ENCODE results near the gene CALHM1. TPM values are rescaled to one million over a fixed set of nuclear protein-coding genes. Genes with fewer than 3 reads are reported as not detected.
"Not testable (repeated sequence)": the region's sequence is repeated elsewhere in the genome, so short reads cannot be mapped to it uniquely, and the experiment has no call there.

Gene CALHM1
- total and polyA plus RNA-seq, 8 donors: 0.16 TPM; not detected in 7

GRCh38 chr10:103493362-103493915 lies 34.7 kb upstream of the CALHM1 start, which contains the start of gene NEURL1:
NEURL1 (plus strand) TSS chr10:103493705; CDS start chr10:103494388, 683 bp downstream.
- FAIRE-seq: no peak

GRCh38 chr10:103492655-103493261 lies 34.1 kb upstream of the CALHM1 start:
- TF ChIP-seq CTCF (IDR thresholded peaks at IDR 0.05): no peak
- Histone ChIP-seq H3K4me3 (peak overlapping the region in 3 of 4 donors; percentile 63 to 83 (median 72)), H3K27me3 (no peaks in the 10 kb centered on the region), H3K36me3 (no peaks in the 10 kb centered on the region), H3K9me3 (no peaks in the 10 kb centered on the region), H3K4me1 (no peaks in the 10 kb centered on the region), H3K27ac (peak overlapping the region in 2 of 4 donors; percentile 21 to 77)
- no peak for FAIRE-seq
- intact Hi-C loops (cut with DNase I): no loop called here
- 59 to 69% methylated on average over 5 of the region's 5 CpGs for WGBS, 2 donors
- DNase-seq: no peak
- no peak for ATAC-seq

More at GRCh38 chr10:103493362-103493915, 34.7 kb upstream of the CALHM1 start, which contains the start of gene NEURL1:
- intact Hi-C loops (cut with DNase I): no loop called here
- Histone ChIP-seq H3K27ac (peak within 1 kb of the TSS; percentile 51 to 77 (median 63)), H3K36me3 (no peaks in the 10 kb centered on the region), H3K4me1 (no peaks in the 10 kb centered on the region), H3K27me3 (no peaks in the 10 kb centered on the region), H3K9me3 (no peaks in the 10 kb centered on the region), H3K4me3 (peak within 1 kb of the TSS; percentile 63 to 83 (median 70))
- WGBS, 2 donors: 4 to 5% methylated on average over 46 to 65 of the region's 65 CpGs
- TF ChIP-seq CTCF (IDR thresholded peaks at IDR 0.05): no peak
- ATAC-seq (peak; percentile 17 to 52 (median 34)), DNase-seq (peak in 1 of 6 donors; percentile 57)

GRCh38 chr10:103491729-103492364 lies 33.1 kb upstream of the CALHM1 start:
- FAIRE-seq: no peak

GRCh38 chr10:103490986-103491314 lies 32.2 kb upstream of the CALHM1 start:
- FAIRE-seq (no peak), DNase-seq (no peak), ATAC-seq (no peak)
- Histone ChIP-seq H3K9me3 (no peaks in the 10 kb centered on the region), H3K36me3 (no peaks in the 10 kb centered on the region), H3K4me1 (no peaks in the 10 kb centered on the region), H3K4me3 (no peak overlapping the region), H3K27me3 (no peaks in the 10 kb centered on the region), H3K27ac (no peak overlapping the region)
- intact Hi-C loops (cut with DNase I): no loop called here
- no peak for TF ChIP-seq CTCF (IDR thresholded peaks at IDR 0.05)
- 74 to 79% methylated on average over 1 of the region's 1 CpG for WGBS, 2 donors

More at GRCh38 chr10:103491729-103492364, 33.1 kb upstream of the CALHM1 start:
- H3K36me3 ChIP-seq: no peaks in the 10 kb centered on the region
- DNase-seq: no peak
- H3K4me1 ChIP-seq: no peaks in the 10 kb centered on the region
- H3K27me3 ChIP-seq: no peaks in the 10 kb centered on the region
- intact Hi-C loops (cut with DNase I): no loop called here
- WGBS, 2 donors: 59 to 66% methylated on average over 7 of the region's 7 CpGs
- ATAC-seq: peak in 3 of 4 donors; percentile 24 to 50 (median 42)
- no peak overlapping the region for H3K4me3 ChIP-seq
- TF ChIP-seq CTCF (IDR thresholded peaks at IDR 0.05): no peak
- H3K27ac ChIP-seq: peak overlapping the region in 2 of 4 donors; percentile 21 to 77
- H3K9me3 ChIP-seq: no peaks in the 10 kb centered on the region

GRCh38 chr10:103487410-103487708 lies 28.7 kb upstream of the CALHM1 start:
- H3K36me3 ChIP-seq: no peaks in the 10 kb centered on the region
- ATAC-seq (no peak), DNase-seq (no peak), FAIRE-seq (no peak)
- H3K4me1 ChIP-seq: no peaks in the 10 kb centered on the region
- no peak overlapping the region for H3K4me3 ChIP-seq
- no peak for TF ChIP-seq CTCF (IDR thresholded peaks at IDR 0.05)
- H3K27ac ChIP-seq: no peak overlapping the region
- H3K9me3 ChIP-seq: no peaks in the 10 kb centered on the region
- intact Hi-C loops (cut with DNase I): no loop called here
- 59 to 64% methylated on average over 2 of the region's 2 CpGs for WGBS, 2 donors
- no peaks in the 10 kb centered on the region for H3K27me3 ChIP-seq

GRCh38 chr10:103486635-103487409 lies 28.1 kb upstream of the CALHM1 start:
- H3K4me3 ChIP-seq; DNase-seq; H3K9me3 ChIP-seq; H3K36me3 ChIP-seq; H3K4me1 ChIP-seq; intact Hi-C loops (cut with DNase I); H3K27me3 ChIP-seq; H3K27ac ChIP-seq; ATAC-seq; FAIRE-seq: not testable (repeated sequence)
- WGBS, 2 donors: 74 to 79% methylated on average over 8 of the region's 8 CpGs
